ENCODE measurements around the gene XIRP2. TPM values are rescaled to one million over a fixed set of nuclear protein-coding genes. Genes with fewer than 3 reads are reported as not detected.

XIRP2 gene
- polyA plus RNA-seq, 1 experiment = 0.43 TPM

DNA sequence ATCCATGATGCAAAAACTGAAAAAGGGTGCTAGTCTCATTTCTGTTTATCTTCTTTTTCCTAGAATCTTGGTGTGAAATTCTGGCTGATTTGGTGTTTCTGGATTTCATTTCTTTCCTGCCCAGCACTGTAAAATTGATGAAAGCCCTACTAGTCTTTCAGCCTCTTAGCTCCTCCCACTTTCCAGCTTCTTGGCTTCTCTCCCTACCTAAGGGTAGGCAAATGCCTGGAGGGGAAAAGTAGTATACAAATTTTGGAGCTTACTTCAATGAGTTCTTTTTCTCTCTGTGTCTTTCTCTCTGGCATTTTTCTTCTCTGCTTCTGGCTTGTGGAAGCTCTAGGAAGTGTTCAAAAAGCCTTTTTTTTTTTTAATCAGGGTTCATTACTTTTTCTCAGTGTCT, 160.5 kb downstream of the XIRP2 start:
- no peaks in the 10 kb centered on the region for H3K9me3 ChIP-seq (ENCODE audit: control insufficient read depth, insufficient read depth, low read length)
- ChIA-PET POLR2A (interaction anchor here (0.7 kb wide), 1 partner anchor 147 kb away, joined by 4 read pairs; no protein-coding TSS in a partner anchor), CTCF (no interaction called here)
- TF ChIP-seq, protein P1, sequence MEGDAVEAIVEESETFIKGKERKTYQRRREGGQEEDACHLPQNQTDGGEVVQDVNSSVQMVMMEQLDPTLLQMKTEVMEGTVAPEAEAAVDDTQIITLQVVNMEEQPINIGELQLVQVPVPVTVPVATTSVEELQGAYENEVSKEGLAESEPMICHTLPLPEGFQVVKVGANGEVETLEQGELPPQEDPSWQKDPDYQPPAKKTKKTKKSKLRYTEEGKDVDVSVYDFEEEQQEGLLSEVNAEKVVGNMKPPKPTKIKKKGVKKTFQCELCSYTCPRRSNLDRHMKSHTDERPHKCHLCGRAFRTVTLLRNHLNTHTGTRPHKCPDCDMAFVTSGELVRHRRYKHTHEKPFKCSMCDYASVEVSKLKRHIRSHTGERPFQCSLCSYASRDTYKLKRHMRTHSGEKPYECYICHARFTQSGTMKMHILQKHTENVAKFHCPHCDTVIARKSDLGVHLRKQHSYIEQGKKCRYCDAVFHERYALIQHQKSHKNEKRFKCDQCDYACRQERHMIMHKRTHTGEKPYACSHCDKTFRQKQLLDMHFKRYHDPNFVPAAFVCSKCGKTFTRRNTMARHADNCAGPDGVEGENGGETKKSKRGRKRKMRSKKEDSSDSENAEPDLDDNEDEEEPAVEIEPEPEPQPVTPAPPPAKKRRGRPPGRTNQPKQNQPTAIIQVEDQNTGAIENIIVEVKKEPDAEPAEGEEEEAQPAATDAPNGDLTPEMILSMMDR (IDR thresholded peaks at IDR 0.05; ENCODE audit: low read depth, low read length) = no peak
- H3K27me3 ChIP-seq (ENCODE audit: control insufficient read depth, insufficient read depth, low read length) = no peaks in the 10 kb centered on the region
- DNase-seq (ENCODE audit: low read depth, low spot score) = no peak
- H3K4me3 ChIP-seq (ENCODE audit: low read depth, low read length) = no peak overlapping the region
- no peak overlapping the region for H3K27ac ChIP-seq (ENCODE audit: low read depth, low read length)

DNA sequence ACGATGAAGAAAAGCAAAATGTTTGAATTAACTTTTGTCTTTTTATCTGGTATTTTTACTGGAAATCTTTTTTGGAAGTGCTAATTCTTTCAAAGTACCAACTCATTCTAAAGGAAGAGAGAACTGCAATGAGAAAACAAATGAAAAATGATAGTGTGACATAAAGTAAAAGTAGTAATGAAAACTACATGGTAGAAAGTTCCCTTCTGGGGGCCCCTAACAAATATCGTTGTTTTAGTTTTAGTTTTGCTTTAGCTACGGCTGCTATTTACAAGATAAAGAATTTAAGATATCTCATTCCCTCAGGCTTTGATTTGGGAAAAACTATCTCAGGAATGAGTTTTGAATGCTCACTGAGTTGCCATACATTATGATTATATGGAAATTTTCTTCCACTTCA, 161.4 kb downstream of the XIRP2 start:
- H3K27ac ChIP-seq (ENCODE audit: low read depth, low read length) = no peak overlapping the region
- TF ChIP-seq, protein P1 (IDR thresholded peaks at IDR 0.05; ENCODE audit: low read depth, low read length) = no peak
- no peak for DNase-seq (ENCODE audit: low read depth, low spot score)
- ChIA-PET POLR2A (no interaction called here), CTCF (no interaction called here)
- no peaks in the 10 kb centered on the region for H3K9me3 ChIP-seq (ENCODE audit: control insufficient read depth, insufficient read depth, low read length)
- H3K27me3 ChIP-seq (ENCODE audit: control insufficient read depth, insufficient read depth, low read length) = no peaks in the 10 kb centered on the region
- H3K4me3 ChIP-seq (ENCODE audit: low read depth, low read length) = no peak overlapping the region

DNA sequence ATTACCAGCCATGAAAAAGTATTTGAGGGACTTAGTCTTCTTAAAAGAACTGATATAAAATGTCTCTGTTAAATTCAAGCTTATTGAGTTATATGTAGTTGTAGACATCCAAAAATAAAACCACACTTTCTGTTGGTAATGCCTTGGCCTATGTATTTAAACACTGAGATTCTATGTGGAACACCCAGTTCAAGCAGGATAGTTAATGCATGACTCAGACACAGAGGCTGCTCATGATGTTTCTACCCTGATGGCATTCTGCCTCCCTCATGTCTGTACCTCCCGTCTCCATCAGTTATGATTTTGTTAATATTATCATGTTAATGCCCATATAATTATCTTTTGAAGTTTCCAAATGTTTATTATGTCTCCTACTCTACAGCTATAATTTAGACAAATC, 164.5 kb downstream of the XIRP2 start:
- Histone ChIP-seq H3K27ac (ENCODE audit: low read depth, low read length) (no peak overlapping the region), H3K4me3 (ENCODE audit: low read depth, low read length) (no peak overlapping the region), H3K9me3 (ENCODE audit: control insufficient read depth, insufficient read depth, low read length) (no peaks in the 10 kb centered on the region), H3K27me3 (ENCODE audit: control insufficient read depth, insufficient read depth, low read length) (no peaks in the 10 kb centered on the region)
- ChIA-PET POLR2A (no interaction called here), CTCF (no interaction called here)
- peak; percentile 45 for DNase-seq (ENCODE audit: low read depth, low spot score)
- TF ChIP-seq, protein P1 (IDR thresholded peaks at IDR 0.05; ENCODE audit: low read depth, low read length) = no peak

DNA sequence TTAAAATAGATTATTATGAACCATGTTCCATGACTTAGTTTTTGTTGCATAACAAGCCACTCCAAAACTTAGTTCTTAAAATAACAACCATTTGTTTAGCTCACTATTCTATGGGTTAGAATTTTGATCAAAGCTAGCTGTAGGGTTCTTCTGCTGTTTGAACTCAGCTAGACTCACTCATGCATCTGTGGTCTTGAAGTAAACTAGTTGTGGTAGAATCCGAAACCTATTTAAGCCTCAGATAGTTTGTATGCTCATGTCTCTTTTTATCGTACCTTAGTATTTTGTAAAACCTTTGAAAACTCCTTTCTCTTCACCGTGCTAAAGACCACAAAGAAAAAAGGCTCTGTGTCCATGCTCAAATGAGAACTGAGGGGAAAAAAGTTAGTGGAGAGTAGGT, 166.6 kb downstream of the XIRP2 start:
- H3K27ac ChIP-seq (ENCODE audit: low read depth, low read length) = no peak overlapping the region
- TF ChIP-seq, protein P1 (IDR thresholded peaks at IDR 0.05; ENCODE audit: low read depth, low read length) = no peak
- no peaks in the 10 kb centered on the region for H3K9me3 ChIP-seq (ENCODE audit: control insufficient read depth, insufficient read depth, low read length)
- ChIA-PET CTCF (interaction anchor here (0.6 to 0.7 kb wide), 2 partner anchors 18 to 77 kb away, joined by 4 to 5 read pairs; no protein-coding TSS in a partner anchor), POLR2A (no interaction called here)
- H3K27me3 ChIP-seq (ENCODE audit: control insufficient read depth, insufficient read depth, low read length) = no peaks in the 10 kb centered on the region
- no peak overlapping the region for H3K4me3 ChIP-seq (ENCODE audit: low read depth, low read length)
- DNase-seq (ENCODE audit: low read depth, low spot score) = no peak

DNA sequence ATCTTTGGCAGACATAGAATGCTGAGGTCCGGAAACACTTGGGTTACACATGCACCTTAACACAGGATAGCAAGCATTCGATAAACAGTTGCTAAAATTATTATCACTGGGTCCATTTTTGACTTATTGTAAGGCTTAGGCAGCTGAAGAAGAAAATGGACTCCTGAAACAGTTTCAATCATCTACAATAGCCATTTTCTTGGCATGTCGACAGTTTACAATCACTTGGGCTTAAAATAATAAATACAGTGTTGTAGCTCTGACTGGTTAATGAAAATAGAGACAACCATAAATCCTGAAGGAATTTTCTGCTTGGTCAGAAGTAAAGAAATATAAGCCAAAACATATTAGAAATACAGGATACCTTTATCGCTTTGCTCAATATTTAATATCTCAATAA, 169.2 kb downstream of the XIRP2 start:
- no peaks in the 10 kb centered on the region for H3K9me3 ChIP-seq (ENCODE audit: control insufficient read depth, insufficient read depth, low read length)
- POLR2A ChIA-PET = no interaction called here
- H3K27ac ChIP-seq (ENCODE audit: low read depth, low read length) = no peak overlapping the region
- TF ChIP-seq, protein P1 (IDR thresholded peaks at IDR 0.05; ENCODE audit: low read depth, low read length) = no peak
- H3K4me3 ChIP-seq (ENCODE audit: low read depth, low read length) = no peak overlapping the region
- DNase-seq (ENCODE audit: low read depth, low spot score) = peak; percentile 21
- no peaks in the 10 kb centered on the region for H3K27me3 ChIP-seq (ENCODE audit: control insufficient read depth, insufficient read depth, low read length)
- CTCF ChIA-PET = interaction anchor here (0.9 kb wide), 1 partner anchor 154 kb away, joined by 3 read pairs; no protein-coding TSS in a partner anchor
